Lower leg skin (tissue), 3 donors: ENCODE results near the gene BAIAP2.

ENCODE experiments used
- POLR2A ChIP-seq, 2 donors: fragments of 450-650 bp; IDR thresholded peaks; one replicate each; pipeline ENCODE4 v1.6.1; 2016 to 2017; ENCODE audit warnings: antibody characterized with exemption in 2 of 2, mild to moderate bottlenecking in 1 of 2, moderate library complexity in 1 of 2
- TF ChIP-seq, protein P1 (sequence below), 3 donors: fragments of 450-650 bp; IDR thresholded peaks; one replicate each; pipeline ENCODE4 v1.5.1; 2016; ENCODE audit warnings: antibody characterized with exemption in 3 of 3, mild to moderate bottlenecking in 3 of 3, moderate library complexity in 2 of 3

DNA sequence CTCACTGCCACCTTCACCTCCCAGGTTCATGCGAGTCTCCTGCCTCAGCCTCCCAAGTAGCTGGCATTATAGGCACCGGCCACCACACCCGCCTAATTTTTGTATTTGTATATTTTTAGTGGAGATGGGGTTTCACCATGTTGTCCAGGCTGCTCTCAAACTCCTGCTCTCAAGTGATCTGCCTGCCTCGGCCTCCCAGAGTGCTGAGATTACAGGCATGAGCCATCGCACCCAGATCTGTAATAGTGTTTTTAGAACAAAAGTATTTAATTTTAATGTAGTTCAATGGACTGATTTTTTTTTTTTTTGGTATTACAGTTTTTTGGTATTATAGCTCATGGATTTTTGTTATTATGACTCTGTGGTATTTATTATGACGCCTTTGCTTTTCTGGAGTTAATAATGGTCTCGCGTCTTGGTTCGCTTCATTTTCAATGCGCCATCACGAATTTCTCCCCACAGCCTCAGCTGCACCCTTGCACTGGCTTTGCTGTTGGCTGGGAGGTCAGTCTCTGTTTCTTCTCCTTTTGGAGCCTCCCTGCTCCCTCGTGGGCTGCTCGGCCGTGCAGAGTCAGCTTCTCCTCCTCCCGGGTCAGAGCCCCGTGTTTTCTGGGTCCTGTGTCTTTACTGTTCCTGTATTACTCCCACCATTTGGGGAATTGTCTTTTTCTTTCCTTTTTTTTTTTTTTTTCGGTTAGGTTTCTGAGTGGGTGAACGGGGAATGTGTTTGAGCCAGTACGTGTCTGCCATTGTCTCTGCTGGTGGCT is 27.2 kb downstream of the BAIAP2 start:
- TF ChIP-seq, protein P1, sequence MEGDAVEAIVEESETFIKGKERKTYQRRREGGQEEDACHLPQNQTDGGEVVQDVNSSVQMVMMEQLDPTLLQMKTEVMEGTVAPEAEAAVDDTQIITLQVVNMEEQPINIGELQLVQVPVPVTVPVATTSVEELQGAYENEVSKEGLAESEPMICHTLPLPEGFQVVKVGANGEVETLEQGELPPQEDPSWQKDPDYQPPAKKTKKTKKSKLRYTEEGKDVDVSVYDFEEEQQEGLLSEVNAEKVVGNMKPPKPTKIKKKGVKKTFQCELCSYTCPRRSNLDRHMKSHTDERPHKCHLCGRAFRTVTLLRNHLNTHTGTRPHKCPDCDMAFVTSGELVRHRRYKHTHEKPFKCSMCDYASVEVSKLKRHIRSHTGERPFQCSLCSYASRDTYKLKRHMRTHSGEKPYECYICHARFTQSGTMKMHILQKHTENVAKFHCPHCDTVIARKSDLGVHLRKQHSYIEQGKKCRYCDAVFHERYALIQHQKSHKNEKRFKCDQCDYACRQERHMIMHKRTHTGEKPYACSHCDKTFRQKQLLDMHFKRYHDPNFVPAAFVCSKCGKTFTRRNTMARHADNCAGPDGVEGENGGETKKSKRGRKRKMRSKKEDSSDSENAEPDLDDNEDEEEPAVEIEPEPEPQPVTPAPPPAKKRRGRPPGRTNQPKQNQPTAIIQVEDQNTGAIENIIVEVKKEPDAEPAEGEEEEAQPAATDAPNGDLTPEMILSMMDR (IDR thresholded peaks at IDR 0.05) = no peak
- no peak for TF ChIP-seq POLR2A (IDR thresholded peaks at IDR 0.05)
